Loucy (cell line): Measurements from ENCODE around the gene RPRD2.

Experiments used
- H2AFZ ChIP-seq: fragments of 200-600 bp; sonication (generic); 2 replicates; pipeline ENCODE4 v1.6.0; 2016; ENCODE audit warnings: antibody characterized with exemption, mild to moderate bottlenecking, low read length, moderate library complexity
- H3F3A ChIP-seq: fragments of 200-600 bp; 2 replicates; pipeline ENCODE4 v1.6.0; 2016; ENCODE audit warnings: antibody characterized with exemption, low read depth, mild to moderate bottlenecking
- H3K27me3 ChIP-seq: fragments of 200-600 bp; sonication (generic); 2 replicates; pipeline ENCODE4 v1.6.1; 2014; ENCODE audit warnings: low read length, mild to moderate bottlenecking; ENCODE audit not compliant: insufficient read depth, poor library complexity, severe bottlenecking
- H3K36me3 ChIP-seq: fragments of 200-600 bp; sonication (generic); 2 replicates; pipeline ENCODE4 v1.6.1; 2016; ENCODE audit warnings: low read length; ENCODE audit not compliant: insufficient read depth
- H3K4me1 ChIP-seq: fragments of 200-600 bp; sonication (generic); 2 replicates; pipeline ENCODE4 v1.5.1; 2014; ENCODE audit warnings: low read length, mild to moderate bottlenecking; ENCODE audit not compliant: insufficient read depth, poor library complexity, severe bottlenecking
- H3K4me2 ChIP-seq: fragments of 200-600 bp; sonication (generic); 2 replicates; pipeline ENCODE4 v1.6.0; 2014; ENCODE audit warnings: antibody characterized with exemption, low read length, low read depth, mild to moderate bottlenecking; ENCODE audit not compliant: poor library complexity, severe bottlenecking
- H3K4me3 ChIP-seq: fragments of 200-600 bp; sonication (generic); 2 replicates; pipeline ENCODE4 v1.5.1; 2014; ENCODE audit warnings: low read length, mild to moderate bottlenecking, mixed read lengths; ENCODE audit not compliant: poor library complexity, severe bottlenecking
- H3K79me2 ChIP-seq: fragments of 200-600 bp; sonication (generic); 2 replicates; pipeline ENCODE4 v1.6.1; 2014; ENCODE audit warnings: low read length; ENCODE audit not compliant: insufficient read depth
- H3K9ac ChIP-seq: fragments of 200-600 bp; sonication (generic); 2 replicates; pipeline ENCODE4 v1.6.0; 2014; ENCODE audit warnings: mild to moderate bottlenecking, low read depth, low read length, moderate library complexity; ENCODE audit not compliant: poor library complexity, severe bottlenecking
- H3K9me2 ChIP-seq: fragments of 200-600 bp; sonication (generic); replicated peaks from 2 replicates; pipeline ENCODE4 v1.6.1; 2016; ENCODE audit warnings: low read depth, low read length, mixed read lengths
- H3K9me3 ChIP-seq: fragments of 200-600 bp; sonication (generic); 2 replicates; pipeline ENCODE4 v1.6.1; 2014; ENCODE audit warnings: mild to moderate bottlenecking, antibody characterized with exemption, low read length, low read depth; ENCODE audit not compliant: insufficient read depth
- H4K20me1 ChIP-seq: fragments of 200-600 bp; sonication (generic); 2 replicates; pipeline ENCODE4 v1.6.0; 2014; ENCODE audit warnings: antibody characterized with exemption, low read length, mild to moderate bottlenecking; ENCODE audit not compliant: insufficient read depth, poor library complexity, severe bottlenecking
- CTCF ChIP-seq: fragments of 200-600 bp; sonication (generic); conservative IDR thresholded peaks from 2 replicates; pipeline ENCODE4 v1.5.1; 2014; ENCODE audit warnings: mild to moderate bottlenecking, antibody characterized with exemption, low read length
- EZH2phosphoT487 ChIP-seq: fragments of 200-600 bp; IDR thresholded peaks from 2 replicates; pipeline ENCODE4 v1.6.1; 2018; ENCODE audit warnings: antibody characterized with exemption, mild to moderate bottlenecking, moderate library complexity, borderline replicate concordance

Gene RPRD2

GRCh38 chr1:150511985-150512660, 148.2 kb downstream of the RPRD2 start:
- Histone ChIP-seq H3K36me3 (peaks cover under 1% of the 10 kb centered on the region; the same call in 1 of the 2 replicates), H3K27me3 (no peaks in the 10 kb centered on the region), H2AFZ (no peak overlapping the region), H3F3A (no peaks in the 10 kb centered on the region), H4K20me1 (no peaks in the 10 kb centered on the region), H3K9me2 (no peaks in the 10 kb centered on the region), H3K79me2 (no peaks in the 10 kb centered on the region), H3K4me2 (no peak overlapping the region), H3K4me1 (peaks cover 6% of the 10 kb centered on the region), H3K9ac (no peak overlapping the region), H3K9me3 (no peaks in the 10 kb centered on the region), H3K4me3 (no peak overlapping the region)
- no peak for TF ChIP-seq CTCF
- TF ChIP-seq EZH2phosphoT487, result no peak

- H3K4me1 ChIP-seq, result peaks cover 11% of the 10 kb centered on the region
Measured at GRCh38 chr1:150512846-150513245, 148.9 kb downstream of the RPRD2 start.

GRCh38 chr1:150513351-150513791, 149.4 kb downstream of the RPRD2 start:
- TF ChIP-seq EZH2phosphoT487 (no peak), CTCF (no peak)
- no peaks in the 10 kb centered on the region for H4K20me1 ChIP-seq
- no peak overlapping the region for H3K4me2 ChIP-seq
- no peaks in the 10 kb centered on the region for H3K27me3 ChIP-seq
- H3K4me1 ChIP-seq, result peaks cover 11% of the 10 kb centered on the region
- H3K4me3 ChIP-seq, result no peak overlapping the region
- H3F3A ChIP-seq, result no peaks in the 10 kb centered on the region
- H3K36me3 ChIP-seq, result no peaks in the 10 kb centered on the region
- no peaks in the 10 kb centered on the region for H3K9me3 ChIP-seq
- no peak overlapping the region for H2AFZ ChIP-seq
- no peak overlapping the region for H3K9ac ChIP-seq
- no peaks in the 10 kb centered on the region for H3K9me2 ChIP-seq
- no peaks in the 10 kb centered on the region for H3K79me2 ChIP-seq

More at GRCh38 chr1:150512846-150513245, 148.9 kb downstream of the RPRD2 start:
- H3K27me3 ChIP-seq, result no peaks in the 10 kb centered on the region
- no peaks in the 10 kb centered on the region for H3K9me2 ChIP-seq
- TF ChIP-seq CTCF (no peak), EZH2phosphoT487 (no peak)
- H3K9ac ChIP-seq, result no peak overlapping the region
- no peaks in the 10 kb centered on the region for H3F3A ChIP-seq
- no peaks in the 10 kb centered on the region for H3K79me2 ChIP-seq
- H4K20me1 ChIP-seq, result no peaks in the 10 kb centered on the region
- no peaks in the 10 kb centered on the region for H3K9me3 ChIP-seq
- no peak overlapping the region for H3K4me2 ChIP-seq
- no peak overlapping the region for H2AFZ ChIP-seq
- H3K36me3 ChIP-seq, result no peaks in the 10 kb centered on the region
- H3K4me3 ChIP-seq, result no peak overlapping the region
